G401 (cell line): Measurements from ENCODE around the gene ATP13A3. TPM values are rescaled to one million over a fixed set of nuclear protein-coding genes. Genes with fewer than 3 reads are reported as not detected.
"Not testable (repeated sequence)": the region's sequence is repeated elsewhere in the genome, so short reads cannot be mapped to it uniquely, and the experiment has no call there.

Experiments used
- DNase-seq: peaks from one replicate; pipeline ENCODE4 v3.0.0-alpha.2; 2015; ENCODE audit warnings: low spot score
- in situ Hi-C: cut with HindIII; loops from 2 replicates; pipeline ENCODE4 v1.10.0; 2016; ENCODE audit warnings: low sequenced_read_pairs, mixed read lengths
- total RNA-seq: library from RNA; depleted of rRNA; stranded (reverse); fragments of >200 nt; shearing (Covaris generic); gene quantifications from 2 replicates; pipeline ENCODE4 v1.2.3, GENCODE V29; 2014

The ATP13A3 gene
- total RNA-seq, 1 experiment from 2014 or later = 60.2 TPM

- in situ Hi-C loops = no loop called here
- no peak for DNase-seq
These were observed 17.3 kb upstream of the ATP13A3 start for GRCh38 chr3:194504146-194504545.

- DNase-seq = no peak
- in situ Hi-C loops = no loop called here
These were observed 16.3 kb upstream of the ATP13A3 start for GRCh38 chr3:194503081-194503531.

- no peak for DNase-seq
- in situ Hi-C loops = no loop called here
These were observed 13.4 kb upstream of the ATP13A3 start for GRCh38 chr3:194500198-194500597.

- DNase-seq, in situ Hi-C loops: not testable (repeated sequence)
These were observed 12.7 kb upstream of the ATP13A3 start for GRCh38 chr3:194499516-194499915.

- in situ Hi-C loops = no loop called here
- DNase-seq = peak; percentile 28
These were observed 11.2 kb upstream of the ATP13A3 start for GRCh38 chr3:194497799-194498575.

GRCh38 chr3:194496217-194496919 is 9.6 kb upstream of the ATP13A3 start:
- DNase-seq = no peak
- in situ Hi-C loops = no loop called here

GRCh38 chr3:194494951-194495374 is 8.2 kb upstream of the ATP13A3 start:
- DNase-seq = no peak
- in situ Hi-C loops = no loop called here

- in situ Hi-C loops, DNase-seq: not testable (repeated sequence)
These were observed 7.5 kb upstream of the ATP13A3 start for GRCh38 chr3:194493995-194494927.

- no peak for DNase-seq
- in situ Hi-C loops = no loop called here
These were observed 5.2 kb upstream of the ATP13A3 start for GRCh38 chr3:194492001-194492400.

GRCh38 chr3:194489736-194490612 is 3.2 kb upstream of the ATP13A3 start:
- in situ Hi-C loops = no loop called here

GRCh38 chr3:194488055-194488742 is 1.4 kb upstream of the ATP13A3 start:
- in situ Hi-C loops = no loop called here
- DNase-seq = no peak

More at GRCh38 chr3:194489736-194490612, 3.2 kb upstream of the ATP13A3 start:
- no peak for DNase-seq

- peak; percentile 37 for DNase-seq
- in situ Hi-C loops = no loop called here
These were observed 670 bp upstream of the ATP13A3 start for GRCh38 chr3:194487289-194488054.

GRCh38 chr3:194485881-194486539 is 792 bp downstream of the ATP13A3 start:
- in situ Hi-C loops = no loop called here
- peak; percentile 43 for DNase-seq

GRCh38 chr3:194485468-194485880 is 1.3 kb downstream of the ATP13A3 start:
- DNase-seq = peak; percentile 15
- in situ Hi-C loops = no loop called here

- in situ Hi-C loops = no loop called here
- no peak for DNase-seq
These were observed 2.2 kb downstream of the ATP13A3 start for GRCh38 chr3:194484614-194485013.

- in situ Hi-C loops = no loop called here
- DNase-seq = no peak
These were observed 3.0 kb downstream of the ATP13A3 start for GRCh38 chr3:194483850-194484249.

- in situ Hi-C loops, DNase-seq: not testable (repeated sequence)
These were observed 4.0 kb downstream of the ATP13A3 start for GRCh38 chr3:194482830-194483229.
